D721Med (cell line): ENCODE data around the gene PCDHB15.

ENCODE experiments used
- DNase-seq: peaks from one replicate; pipeline ENCODE4 v3.0.0; 2011; ENCODE audit warnings: low spot score; ENCODE audit not compliant: insufficient read length
- FAIRE-seq: peaks from 2 replicates; lab custom pipeline; 2011; peaks lifted over from hg19 to GRCh38; lab: Jason Lieb, UNC
- TF ChIP-seq, protein P1 (sequence below): IDR thresholded peaks from 2 replicates; pipeline ENCODE4 v1.5.1; 2012; ENCODE audit warnings: mild to moderate bottlenecking, control low read depth; ENCODE audit not compliant: insufficient read depth; ENCODE audit errors: missing control alignments

The PCDHB15 gene

DNA sequence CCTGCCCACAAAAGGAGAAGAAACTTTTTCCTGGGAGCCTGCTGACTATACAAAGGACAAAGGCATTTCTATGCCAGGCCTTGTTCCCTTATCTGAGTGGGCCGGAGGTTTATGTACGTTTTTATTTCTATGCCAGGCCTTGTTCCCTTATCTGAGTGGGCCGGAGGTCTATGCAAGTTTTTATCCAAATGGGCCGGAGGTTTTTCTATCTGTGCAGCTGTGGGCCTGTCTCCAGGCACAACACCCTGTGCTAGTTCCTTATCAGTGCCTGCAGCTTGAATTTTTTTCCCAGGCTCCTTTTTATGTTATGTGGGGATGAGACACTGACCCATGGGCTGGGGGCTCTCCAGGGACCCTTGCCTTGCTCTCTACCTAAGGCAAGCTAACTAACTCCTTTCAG lies 53.2 kb downstream of the PCDHB15 start:
- TF ChIP-seq, protein P1, sequence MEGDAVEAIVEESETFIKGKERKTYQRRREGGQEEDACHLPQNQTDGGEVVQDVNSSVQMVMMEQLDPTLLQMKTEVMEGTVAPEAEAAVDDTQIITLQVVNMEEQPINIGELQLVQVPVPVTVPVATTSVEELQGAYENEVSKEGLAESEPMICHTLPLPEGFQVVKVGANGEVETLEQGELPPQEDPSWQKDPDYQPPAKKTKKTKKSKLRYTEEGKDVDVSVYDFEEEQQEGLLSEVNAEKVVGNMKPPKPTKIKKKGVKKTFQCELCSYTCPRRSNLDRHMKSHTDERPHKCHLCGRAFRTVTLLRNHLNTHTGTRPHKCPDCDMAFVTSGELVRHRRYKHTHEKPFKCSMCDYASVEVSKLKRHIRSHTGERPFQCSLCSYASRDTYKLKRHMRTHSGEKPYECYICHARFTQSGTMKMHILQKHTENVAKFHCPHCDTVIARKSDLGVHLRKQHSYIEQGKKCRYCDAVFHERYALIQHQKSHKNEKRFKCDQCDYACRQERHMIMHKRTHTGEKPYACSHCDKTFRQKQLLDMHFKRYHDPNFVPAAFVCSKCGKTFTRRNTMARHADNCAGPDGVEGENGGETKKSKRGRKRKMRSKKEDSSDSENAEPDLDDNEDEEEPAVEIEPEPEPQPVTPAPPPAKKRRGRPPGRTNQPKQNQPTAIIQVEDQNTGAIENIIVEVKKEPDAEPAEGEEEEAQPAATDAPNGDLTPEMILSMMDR = no peak
- FAIRE-seq = no peak
- no peak for DNase-seq
